GM13977 (cell line): ENCODE results near the gene RBM6.

Source experiments
- DNase-seq: peaks from one replicate; pipeline ENCODE4 v3.0.0; 2012; ENCODE audit warnings: low spot score
- in situ Hi-C: fragments of 300-500 bp; cut with MboI; formaldehyde crosslinking; loops from one replicate; pipeline ENCODE4 v1.12.0; 2022; ENCODE audit warnings: low sequenced_read_pairs, low pct_unique_long_range_greater_than_20kb, mixed read lengths, inconsistent platforms; ENCODE audit not compliant: unreplicated experiment
- TF ChIP-seq, protein P1 (sequence below): IDR thresholded peaks from 2 replicates; pipeline ENCODE4 v1.5.1; 2012; ENCODE audit warnings: mild to moderate bottlenecking, control low read depth; ENCODE audit not compliant: insufficient read depth; ENCODE audit errors: extremely low read depth, missing control alignments

Gene RBM6

GRCh38 chr3:49942651-49943050 is 2.7 kb downstream of the RBM6 start:
- in situ Hi-C loops, result no loop called here
- TF ChIP-seq, protein P1, sequence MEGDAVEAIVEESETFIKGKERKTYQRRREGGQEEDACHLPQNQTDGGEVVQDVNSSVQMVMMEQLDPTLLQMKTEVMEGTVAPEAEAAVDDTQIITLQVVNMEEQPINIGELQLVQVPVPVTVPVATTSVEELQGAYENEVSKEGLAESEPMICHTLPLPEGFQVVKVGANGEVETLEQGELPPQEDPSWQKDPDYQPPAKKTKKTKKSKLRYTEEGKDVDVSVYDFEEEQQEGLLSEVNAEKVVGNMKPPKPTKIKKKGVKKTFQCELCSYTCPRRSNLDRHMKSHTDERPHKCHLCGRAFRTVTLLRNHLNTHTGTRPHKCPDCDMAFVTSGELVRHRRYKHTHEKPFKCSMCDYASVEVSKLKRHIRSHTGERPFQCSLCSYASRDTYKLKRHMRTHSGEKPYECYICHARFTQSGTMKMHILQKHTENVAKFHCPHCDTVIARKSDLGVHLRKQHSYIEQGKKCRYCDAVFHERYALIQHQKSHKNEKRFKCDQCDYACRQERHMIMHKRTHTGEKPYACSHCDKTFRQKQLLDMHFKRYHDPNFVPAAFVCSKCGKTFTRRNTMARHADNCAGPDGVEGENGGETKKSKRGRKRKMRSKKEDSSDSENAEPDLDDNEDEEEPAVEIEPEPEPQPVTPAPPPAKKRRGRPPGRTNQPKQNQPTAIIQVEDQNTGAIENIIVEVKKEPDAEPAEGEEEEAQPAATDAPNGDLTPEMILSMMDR, result no peak
- DNase-seq, result no peak

- TF ChIP-seq, protein P1, result no peak
- in situ Hi-C loops, result no loop called here
- DNase-seq, result no peak
Measured at GRCh38 chr3:49952924-49953323, 13.0 kb downstream of the RBM6 start.

GRCh38 chr3:49955636-49956035 is 15.7 kb downstream of the RBM6 start:
- DNase-seq, result no peak
- TF ChIP-seq, protein P1, result no peak
- in situ Hi-C loops, result no loop called here

- in situ Hi-C loops, result no loop called here
- TF ChIP-seq, protein P1, result no peak
Measured at GRCh38 chr3:49966233-49966942, 26.4 kb downstream of the RBM6 start.

DNA sequence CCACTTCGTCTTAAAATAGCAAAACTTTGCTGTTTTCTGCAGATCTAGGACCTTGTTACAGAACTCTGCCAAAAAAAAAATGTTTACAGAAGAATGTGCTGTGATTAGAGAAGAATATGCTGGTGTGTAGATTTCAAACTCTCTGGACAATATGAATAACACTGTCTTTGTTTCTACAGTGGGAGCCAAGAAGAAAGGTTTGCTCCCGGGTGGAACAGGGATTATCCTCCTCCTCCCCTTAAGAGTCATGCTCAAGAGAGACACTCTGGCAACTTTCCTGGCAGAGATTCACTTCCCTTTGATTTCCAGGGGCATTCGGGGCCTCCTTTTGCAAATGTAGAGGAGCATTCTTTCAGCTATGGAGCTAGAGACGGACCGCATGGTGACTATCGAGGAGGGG is 27.3 kb downstream of the RBM6 start:
- TF ChIP-seq, protein P1, result no peak
- DNase-seq, result no peak
- in situ Hi-C loops, result no loop called here

More at GRCh38 chr3:49966233-49966942, 26.4 kb downstream of the RBM6 start:
- DNase-seq, result no peak

DNA sequence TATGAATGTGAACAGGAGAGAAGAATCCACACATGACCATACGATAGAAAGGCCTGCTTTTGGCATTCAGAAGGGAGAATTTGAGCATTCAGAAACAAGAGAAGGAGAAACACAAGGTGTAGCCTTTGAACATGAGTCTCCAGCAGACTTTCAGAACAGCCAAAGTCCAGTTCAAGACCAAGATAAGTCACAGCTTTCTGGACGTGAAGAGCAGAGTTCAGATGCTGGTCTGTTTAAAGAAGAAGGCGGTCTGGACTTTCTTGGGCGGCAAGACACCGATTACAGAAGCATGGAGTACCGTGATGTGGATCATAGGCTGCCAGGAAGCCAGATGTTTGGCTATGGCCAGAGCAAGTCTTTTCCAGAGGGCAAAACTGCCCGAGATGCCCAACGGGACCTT is 28.4 kb downstream of the RBM6 start:
- in situ Hi-C loops, result no loop called here

More for the DNA sequence above, 28.4 kb downstream of the RBM6 start:
- no peak for DNase-seq
- TF ChIP-seq, protein P1, result no peak
